GM18498 (cell line): ENCODE data around the gene ADARB1.
"Not testable (repeated sequence)": the region's sequence is repeated elsewhere in the genome, so short reads cannot be mapped to it uniquely, and the experiment has no call there.

Experiments used
- ATAC-seq: cut with Tn5 transposase; IDR thresholded peaks from one replicate; pipeline ENCODE4 v1.9.1; 2021; ENCODE audit warnings: mild to moderate bottlenecking, moderate library complexity; ENCODE audit not compliant: unreplicated experiment

The ADARB1 gene

DNA sequence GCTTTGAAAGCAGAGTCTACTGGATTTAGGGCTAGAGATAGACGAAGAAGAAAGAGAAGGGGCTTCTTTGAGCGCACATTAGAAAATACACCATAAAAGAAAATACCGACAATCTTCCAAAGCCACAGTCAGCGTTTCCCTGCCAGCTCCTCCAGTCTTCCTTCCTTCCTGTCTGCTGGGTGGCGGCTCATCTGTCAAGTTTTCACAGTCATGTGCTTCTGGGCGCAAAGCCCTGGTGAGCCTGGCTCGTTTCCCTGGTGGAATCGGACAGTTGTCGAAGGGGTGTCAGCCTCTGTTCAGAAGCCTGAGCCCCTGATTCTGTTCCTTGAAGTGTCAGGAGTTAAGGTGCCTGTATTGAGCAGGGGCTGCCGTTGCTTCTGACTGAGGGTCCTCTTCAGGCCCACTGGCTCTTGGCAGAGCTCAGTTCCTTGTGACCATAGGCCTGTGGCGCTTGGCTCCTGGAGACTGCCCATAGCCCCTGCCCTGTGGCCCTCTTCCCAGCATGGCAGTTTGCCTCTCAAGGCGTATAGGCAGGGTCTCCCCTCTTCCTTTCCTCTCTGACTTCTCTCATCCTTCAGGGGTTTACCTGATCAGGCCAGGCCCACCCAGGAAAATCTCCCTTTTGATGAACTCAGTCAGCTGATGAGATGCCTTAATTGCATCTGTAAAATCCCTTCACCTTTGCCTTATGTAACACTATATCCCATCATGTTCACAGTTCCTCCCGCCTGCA is 58.6 kb downstream of the ADARB1 start:
- ATAC-seq: no peak

- not testable (repeated sequence) for ATAC-seq
These were observed 59.3 kb downstream of the ADARB1 start for GRCh38 chr21:45133574-45134278.

- ATAC-seq: no peak
These were observed 60.1 kb downstream of the ADARB1 start for GRCh38 chr21:45134279-45135076.

GRCh38 chr21:45135122-45135521 is 60.7 kb downstream of the ADARB1 start:
- ATAC-seq: no peak

DNA sequence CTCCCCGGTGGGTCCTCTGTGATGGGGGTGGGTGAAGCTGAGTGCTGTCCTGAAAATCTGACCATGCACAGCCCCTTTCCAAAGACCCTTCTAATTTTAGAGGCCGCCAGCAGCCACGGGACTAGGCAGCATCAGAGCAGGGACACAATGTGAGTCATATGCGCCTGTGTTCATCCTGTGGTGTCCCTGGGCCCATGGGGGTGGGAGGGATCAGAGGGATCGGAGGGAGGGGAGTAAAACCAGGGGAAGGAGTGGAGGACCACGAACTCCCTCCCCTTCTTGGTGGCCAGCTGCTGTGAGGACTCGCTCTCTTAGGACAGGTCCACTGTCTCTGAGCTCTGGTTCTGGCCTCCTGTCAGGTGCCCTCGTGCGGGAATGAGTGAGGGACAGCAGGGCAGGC is 61.5 kb downstream of the ADARB1 start:
- ATAC-seq: no peak

DNA sequence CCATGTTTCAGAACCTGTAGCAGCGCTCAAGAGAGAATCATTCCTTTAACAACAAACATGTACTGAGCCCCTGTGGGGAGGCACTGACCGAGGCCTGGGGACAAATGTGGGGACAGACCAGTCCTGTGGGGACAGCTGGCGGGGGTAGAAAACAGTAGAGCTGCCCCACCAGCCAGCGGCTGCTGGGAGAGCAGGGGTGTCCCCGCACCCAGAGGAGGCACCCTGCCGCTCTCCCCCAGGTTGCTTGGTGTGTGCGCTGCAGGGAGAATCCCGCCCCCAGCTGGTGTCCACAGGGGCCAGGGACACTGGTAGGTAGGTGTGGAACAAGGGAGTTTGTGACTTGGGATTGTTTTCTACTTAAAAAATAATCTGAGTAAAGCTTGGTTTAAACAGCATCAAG is 62.1 kb downstream of the ADARB1 start:
- no peak for ATAC-seq

DNA sequence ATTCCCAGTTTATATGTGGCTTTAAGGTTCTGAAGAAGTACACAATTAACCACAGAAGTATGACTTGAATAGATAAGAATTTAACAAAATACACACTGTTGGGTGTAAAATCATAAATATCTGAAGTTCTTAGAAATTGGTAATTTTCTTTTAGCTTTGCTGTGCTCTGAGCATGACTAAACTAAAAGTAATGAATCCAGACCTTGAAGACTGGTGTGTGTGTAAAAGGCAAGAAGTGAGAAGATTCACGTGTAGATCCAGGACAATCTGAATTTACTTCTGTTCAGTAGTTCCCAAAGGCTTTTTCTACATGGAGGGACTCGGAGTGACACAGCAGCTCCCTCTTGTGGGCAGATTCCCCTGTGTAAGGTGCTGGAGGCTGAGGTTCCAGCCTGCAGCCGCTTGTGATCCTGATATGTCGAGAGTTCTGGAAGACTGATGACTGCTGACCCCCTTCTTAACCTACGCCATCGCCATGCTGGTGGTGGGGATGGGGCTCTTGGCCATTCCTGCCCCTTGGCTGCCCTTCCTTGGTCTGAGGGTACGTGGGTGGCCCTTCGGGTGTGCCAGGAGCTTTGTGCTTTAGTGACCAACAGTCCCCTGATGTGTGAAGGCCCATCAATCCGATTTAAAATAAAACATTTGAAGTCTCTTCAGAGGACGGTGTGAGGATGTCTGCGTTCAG is 62.7 kb downstream of the ADARB1 start:
- no peak for ATAC-seq

- ATAC-seq: no peak
These were observed 63.2 kb downstream of the ADARB1 start for GRCh38 chr21:45137612-45137937.

GRCh38 chr21:45138199-45139002 is 64.0 kb downstream of the ADARB1 start:
- no peak for ATAC-seq

DNA sequence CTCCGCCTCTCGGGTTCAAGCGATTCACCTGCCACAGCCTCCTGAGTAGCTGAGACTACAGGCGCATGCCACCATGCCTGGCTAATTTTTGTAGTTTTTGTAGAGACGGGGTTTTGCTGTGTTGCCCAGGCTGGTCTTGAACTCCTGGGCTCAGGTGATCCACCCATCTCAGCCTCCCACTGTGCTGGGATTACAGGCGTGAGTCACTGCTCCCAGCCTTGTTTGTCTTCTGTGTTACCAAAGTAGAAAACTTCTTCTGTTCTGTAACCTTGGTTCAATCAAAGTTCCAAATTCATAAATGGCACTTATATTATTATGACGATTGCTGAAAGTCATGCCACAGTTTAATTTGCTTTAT is 64.6 kb downstream of the ADARB1 start:
- ATAC-seq: not testable (repeated sequence)

DNA sequence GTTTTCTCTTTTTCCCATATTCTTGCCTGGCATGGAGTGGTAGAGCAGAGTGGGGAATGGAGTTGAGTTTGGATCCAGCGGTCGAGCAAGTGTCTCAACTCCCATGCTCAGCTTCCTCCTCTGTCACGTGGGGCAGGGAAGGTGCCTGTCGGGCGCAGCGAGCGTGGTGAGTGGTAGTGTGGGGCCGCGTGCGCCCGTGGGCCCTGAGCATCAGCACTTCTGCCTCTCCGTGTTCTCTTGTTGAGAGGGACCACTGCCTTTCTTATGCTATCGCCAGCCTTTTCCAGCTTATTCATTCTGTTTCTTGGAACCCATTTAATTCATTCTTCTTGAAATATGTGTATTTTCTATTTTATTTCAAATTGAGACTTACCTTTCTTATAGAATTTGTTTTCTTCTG is 65.1 kb downstream of the ADARB1 start:
- no peak for ATAC-seq

DNA sequence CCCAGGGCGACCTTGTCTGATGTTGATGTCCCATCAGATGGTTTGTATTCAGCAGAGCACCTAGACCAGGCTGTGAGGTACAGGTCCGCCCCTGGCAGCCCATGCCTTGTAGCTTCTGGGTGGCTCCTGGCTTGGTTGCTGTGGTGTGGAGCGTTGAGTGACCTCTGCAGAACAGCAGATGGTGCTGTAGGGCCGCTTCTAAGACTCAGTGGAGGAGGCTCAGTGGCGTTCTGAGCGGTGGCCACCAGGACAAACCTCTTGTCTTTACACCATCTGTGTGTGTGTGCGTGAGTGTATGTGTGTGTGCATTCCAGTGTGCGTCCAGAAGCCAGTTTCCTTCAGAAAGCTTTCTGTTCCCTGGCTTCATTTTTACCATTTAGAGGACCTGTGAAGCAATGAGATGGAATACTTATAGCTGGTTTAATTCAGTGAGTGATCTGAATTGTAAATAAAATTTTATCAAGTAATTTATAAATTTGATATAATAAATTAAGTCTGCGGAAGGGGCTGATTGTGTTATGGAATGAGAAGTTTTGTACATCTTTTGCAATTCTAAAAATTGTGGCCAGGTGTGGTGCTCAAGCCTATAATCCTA is 66.1 kb downstream of the ADARB1 start:
- ATAC-seq: peak; percentile 78

DNA sequence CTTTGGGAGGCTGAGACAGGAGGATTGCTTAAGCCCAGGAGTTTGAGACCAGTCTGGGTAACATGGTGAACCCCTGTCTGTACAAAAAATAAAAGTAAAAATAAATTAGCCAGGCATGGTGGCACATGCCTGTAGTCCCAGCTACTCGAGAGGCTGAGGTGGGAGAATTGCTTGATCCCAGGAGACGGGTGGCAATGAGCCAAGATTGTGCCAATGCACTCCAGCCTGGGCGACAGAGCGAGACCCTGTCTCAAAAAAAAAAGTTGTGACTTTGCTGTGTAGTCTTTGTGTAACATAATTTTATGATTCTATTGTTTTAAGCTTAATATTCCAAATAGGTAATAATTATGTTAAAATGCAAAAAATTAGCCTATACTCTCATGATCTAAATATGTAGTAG is 66.6 kb downstream of the ADARB1 start:
- ATAC-seq: not testable (repeated sequence)

DNA sequence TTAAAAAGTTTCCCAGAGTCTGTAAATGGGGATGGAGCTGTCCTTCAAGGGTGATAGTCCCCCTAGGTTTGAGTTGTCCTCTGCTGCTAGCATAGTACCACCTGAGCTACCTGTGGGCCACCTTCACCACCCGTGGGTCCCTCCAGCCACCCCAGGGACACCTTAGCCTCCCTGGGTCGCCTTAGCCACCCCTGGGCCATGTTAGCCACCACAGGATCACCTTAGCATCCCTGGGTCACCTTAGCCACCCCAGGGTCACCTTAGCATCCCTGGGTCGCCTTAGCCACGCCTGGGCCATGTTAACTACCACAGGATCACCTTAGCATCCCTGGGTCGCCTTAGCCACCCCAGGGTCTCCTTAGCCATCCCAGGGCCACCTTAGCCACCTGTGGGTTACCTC is 67.1 kb downstream of the ADARB1 start:
- ATAC-seq: no peak

DNA sequence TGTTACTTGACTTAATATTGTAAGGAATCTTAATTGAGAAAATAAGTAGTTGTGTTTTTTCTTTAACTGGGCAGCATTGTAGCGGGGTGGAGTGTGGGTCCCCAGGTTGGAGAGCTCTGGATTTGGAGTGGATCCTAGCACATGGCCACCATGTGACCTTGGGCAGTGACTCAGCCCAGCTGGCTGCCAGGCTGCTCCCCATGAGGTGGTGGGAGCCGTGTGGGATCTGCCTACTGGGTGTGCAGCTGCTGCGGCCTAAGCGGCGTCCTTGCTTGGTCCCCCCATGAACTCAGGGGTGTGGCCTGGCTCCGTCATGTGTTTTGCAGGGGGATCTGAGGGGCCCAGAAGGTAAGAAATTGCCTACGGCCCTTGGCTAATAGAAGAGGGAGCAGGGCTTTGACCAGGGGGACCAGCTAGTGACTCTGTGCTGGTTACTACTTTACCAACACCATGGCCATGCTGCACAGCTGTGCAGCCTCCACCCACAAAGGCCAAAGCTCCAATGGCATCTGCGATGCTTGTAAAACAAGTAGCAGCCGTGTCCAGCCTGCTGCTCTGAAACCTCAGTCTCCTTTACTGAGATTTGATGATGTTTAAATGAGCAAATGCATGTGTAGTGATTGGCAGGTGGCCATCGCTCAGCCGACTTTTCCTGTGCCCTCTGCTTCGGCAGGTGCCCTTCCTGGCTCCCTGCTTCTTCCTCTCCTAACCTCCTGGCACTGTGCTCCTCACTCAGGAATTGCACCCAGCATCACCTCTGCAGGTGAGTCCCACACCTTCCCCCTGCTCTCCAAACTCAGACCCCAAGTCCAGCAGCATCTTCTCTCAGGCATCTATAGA is 68.3 kb downstream of the ADARB1 start:
- no peak for ATAC-seq

- no peak for ATAC-seq
These were observed 69.5 kb downstream of the ADARB1 start for GRCh38 chr21:45143855-45144254.

GRCh38 chr21:45145146-45145545 is 70.8 kb downstream of the ADARB1 start:
- no peak for ATAC-seq

- ATAC-seq: not testable (repeated sequence)
These were observed 71.5 kb downstream of the ADARB1 start for GRCh38 chr21:45145846-45146245.

DNA sequence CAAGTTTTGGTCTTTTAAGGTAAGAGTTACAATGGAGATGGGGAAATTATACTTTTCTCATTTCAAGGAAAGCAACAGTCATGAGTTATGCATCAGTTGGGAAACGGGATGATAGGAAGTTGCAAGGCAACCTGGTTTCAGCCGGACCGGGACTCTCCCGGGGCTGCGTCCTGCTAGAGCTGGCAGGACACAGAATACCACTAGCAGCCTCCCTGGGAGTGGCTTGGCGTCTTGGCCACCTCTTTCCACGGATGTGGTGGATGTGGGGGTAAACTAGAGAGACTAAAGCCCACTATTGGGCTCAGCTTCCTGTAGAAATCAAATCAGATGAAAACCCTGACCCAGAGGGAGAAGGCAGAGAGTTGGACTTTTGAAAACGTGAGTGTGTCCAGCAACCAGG is 71.9 kb downstream of the ADARB1 start:
- ATAC-seq: no peak
